ENCODE results near the gene BLOC1S3. TPM values are rescaled to one million over a fixed set of nuclear protein-coding genes. Genes with fewer than 3 reads are reported as not detected.
A peak's percentile ranks its signal among the peaks of the same experiment; 100 is the strongest.

BLOC1S3 gene
- total and polyA plus RNA-seq, 2 of the 13 experiments (the other 11 are each of a cell fraction or from before 2014, with no cell fraction given), result 4.3 to 4.8 TPM

- TF ChIP-seq HNRNPL (IDR thresholded peaks at IDR 0.05; ENCODE audit: low read depth, low read length) (peak; percentile 84), NFYC (CRISPR knock-in tag; IDR thresholded peaks at IDR 0.05) (no peak), ZNF329 (CRISPR knock-in tag; IDR thresholded peaks at IDR 0.05; ENCODE audit: low read depth) (no peak), ZNF263 (CRISPR knock-in tag; IDR thresholded peaks at IDR 0.05) (peak; percentile 44; the same call in 1 of the 2 replicates), ZNF800 (CRISPR knock-in tag; IDR thresholded peaks at IDR 0.05) (no peak), NR2C2 (CRISPR knock-in tag; IDR thresholded peaks at IDR 0.05; ENCODE audit: borderline replicate concordance) (no peak), STAG1 (CRISPR knock-in tag; IDR thresholded peaks at IDR 0.05) (peak; percentile 75), ZNF781 (CRISPR knock-in tag; IDR thresholded peaks at IDR 0.05; ENCODE audit: borderline replicate concordance, not compliant biosample characterization) (no peak), ZNF691 (CRISPR knock-in tag; IDR thresholded peaks at IDR 0.05; ENCODE audit: borderline replicate concordance, low read depth) (peak; percentile 44; the same call in 1 of the 2 replicates), ZNF547 (CRISPR knock-in tag; IDR thresholded peaks at IDR 0.05) (0 out of 2 replicates have a peak, but pooled peaks have one; percentile 29), ZNF605 (CRISPR knock-in tag; IDR thresholded peaks at IDR 0.05) (no peak), MAX (IDR thresholded peaks at IDR 0.05) (peak; percentile 17; the same call in 1 of the 2 replicates), REPIN1 (CRISPR knock-in tag; IDR thresholded peaks at IDR 0.05; ENCODE audit: borderline replicate concordance, low read depth) (peak; percentile 54; the same call in 1 of the 2 replicates)
- TF ChIP-seq, protein P1, sequence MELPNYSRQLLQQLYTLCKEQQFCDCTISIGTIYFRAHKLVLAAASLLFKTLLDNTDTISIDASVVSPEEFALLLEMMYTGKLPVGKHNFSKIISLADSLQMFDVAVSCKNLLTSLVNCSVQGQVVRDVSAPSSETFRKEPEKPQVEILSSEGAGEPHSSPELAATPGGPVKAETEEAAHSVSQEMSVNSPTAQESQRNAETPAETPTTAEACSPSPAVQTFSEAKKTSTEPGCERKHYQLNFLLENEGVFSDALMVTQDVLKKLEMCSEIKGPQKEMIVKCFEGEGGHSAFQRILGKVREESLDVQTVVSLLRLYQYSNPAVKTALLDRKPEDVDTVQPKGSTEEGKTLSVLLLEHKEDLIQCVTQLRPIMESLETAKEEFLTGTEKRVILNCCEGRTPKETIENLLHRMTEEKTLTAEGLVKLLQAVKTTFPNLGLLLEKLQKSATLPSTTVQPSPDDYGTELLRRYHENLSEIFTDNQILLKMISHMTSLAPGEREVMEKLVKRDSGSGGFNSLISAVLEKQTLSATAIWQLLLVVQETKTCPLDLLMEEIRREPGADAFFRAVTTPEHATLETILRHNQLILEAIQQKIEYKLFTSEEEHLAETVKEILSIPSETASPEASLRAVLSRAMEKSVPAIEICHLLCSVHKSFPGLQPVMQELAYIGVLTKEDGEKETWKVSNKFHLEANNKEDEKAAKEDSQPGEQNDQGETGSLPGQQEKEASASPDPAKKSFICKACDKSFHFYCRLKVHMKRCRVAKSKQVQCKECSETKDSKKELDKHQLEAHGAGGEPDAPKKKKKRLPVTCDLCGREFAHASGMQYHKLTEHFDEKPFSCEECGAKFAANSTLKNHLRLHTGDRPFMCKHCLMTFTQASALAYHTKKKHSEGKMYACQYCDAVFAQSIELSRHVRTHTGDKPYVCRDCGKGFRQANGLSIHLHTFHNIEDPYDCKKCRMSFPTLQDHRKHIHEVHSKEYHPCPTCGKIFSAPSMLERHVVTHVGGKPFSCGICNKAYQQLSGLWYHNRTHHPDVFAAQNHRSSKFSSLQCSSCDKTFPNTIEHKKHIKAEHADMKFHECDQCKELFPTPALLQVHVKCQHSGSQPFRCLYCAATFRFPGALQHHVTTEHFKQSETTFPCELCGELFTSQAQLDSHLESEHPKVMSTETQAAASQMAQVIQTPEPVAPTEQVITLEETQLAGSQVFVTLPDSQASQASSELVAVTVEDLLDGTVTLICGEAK (IDR thresholded peaks at IDR 0.05), result no peak
- TF ChIP-seq, protein P1 (CRISPR knock-in tag; IDR thresholded peaks at IDR 0.05), result peak; percentile 25; the same call in 1 of the 2 replicates
These were observed 16.6 kb upstream of the BLOC1S3 start (continued) for GRCh38 chr19:45161738-45162607.

Data from HepG2 (cell line).